Lung (tissue), 12 donors: ENCODE data around the gene REEP1. TPM values are rescaled to one million over a fixed set of nuclear protein-coding genes. Genes with fewer than 3 reads are reported as not detected.

Source experiments
- ATAC-seq: fragments of 200-7000 bp; cut with Tn5 transposase; one replicate; pipeline ENCODE4 v1.9.1; 2020; ENCODE audit warnings: moderate number of reproducible peaks; ENCODE audit not compliant: insufficient read depth, low FRiP score
- DNase-seq, 3 donors: peaks; one replicate each; pipeline ENCODE4 v3.0.0-alpha.2; 2013 to 2017
- H3K27ac ChIP-seq, 2 donors: one replicate each; pipeline ENCODE4 v1.5.1; 2013; ENCODE audit warnings: mild to moderate bottlenecking in 2 of 2, moderate library complexity in 2 of 2, control low read depth in 1 of 2, inconsistent platforms in 1 of 2, low read depth in 1 of 2, low read length in 1 of 2
- H3K27me3 ChIP-seq, 3 donors: one replicate each; pipeline ENCODE4 v1.5.1; 2013; ENCODE audit warnings: low read length in 2 of 3; ENCODE audit not compliant: control insufficient read depth in 3 of 3, insufficient read depth in 3 of 3
- H3K36me3 ChIP-seq, 4 donors: one replicate each; pipeline ENCODE4 v1.5.1; 2013; ENCODE audit warnings: low read length in 4 of 4, mild to moderate bottlenecking in 1 of 4, moderate library complexity in 1 of 4; ENCODE audit not compliant: control insufficient read depth in 4 of 4, insufficient read depth in 4 of 4
- H3K4me1 ChIP-seq, 5 donors: one replicate each; pipeline ENCODE4 v1.5.1; 2013; ENCODE audit warnings: low read length in 5 of 5, mild to moderate bottlenecking in 2 of 5, moderate library complexity in 1 of 5; ENCODE audit not compliant: control insufficient read depth in 5 of 5, insufficient read depth in 5 of 5
- H3K4me3 ChIP-seq: one replicate; pipeline ENCODE4 v1.5.1; 2013; ENCODE audit warnings: mild to moderate bottlenecking, control low read depth, moderate library complexity
- H3K9ac ChIP-seq, 2 donors: one replicate each; pipeline ENCODE4 v1.5.1; 2013; ENCODE audit warnings: low read length in 2 of 2, control low read depth in 1 of 2; ENCODE audit not compliant: insufficient read depth in 1 of 2
- H3K9me3 ChIP-seq, 4 donors: one replicate each; pipeline ENCODE4 v1.5.1; 2013; ENCODE audit warnings: low read length in 3 of 4, mild to moderate bottlenecking in 1 of 4, moderate library complexity in 1 of 4; ENCODE audit not compliant: control insufficient read depth in 4 of 4, insufficient read depth in 3 of 4
- WGBS, 2 donors: extraction: QIAGEN DNeasy Blood & Tissue Kit; methylation state at CpG; one replicate each; pipeline ENCODE4 v1.1.7; 2013; 5-methylcytosine and 5-hydroxymethylcytosine counted together
- polyA plus RNA-seq, 2 donors: library from polyadenylated mRNA; stranded (reverse); fragments of 200-250 nt; gene quantifications; one replicate each; pipeline ENCODE4 v1.2.1, GENCODE V29; 2013
- total RNA-seq, 2 donors: library from RNA; depleted of rRNA in 1 of 2; stranded (reverse); fragments of >200 nt in 1 of 2; gene quantifications; one replicate each; pipeline ENCODE4 v1.2.1, GENCODE V29; 2014 to 2021
- TF ChIP-seq, protein P1 (sequence below): IDR thresholded peaks from 2 replicates; pipeline ENCODE4 v1.5.1; 2012; ENCODE audit warnings: mild to moderate bottlenecking; ENCODE audit errors: control extremely low read depth, extremely low read depth
- donor health status: control.
- donor health status: control.
- donor health status: Bipolar disorder and iron deficiency.
- donor health status: healthy.
- donor health status: DM: yes; HTN: yes; CAD: no.

Gene REEP1
- total and polyA plus RNA-seq, 4 donors: 2.4 to 19.7 (median 5.4) TPM

DNA sequence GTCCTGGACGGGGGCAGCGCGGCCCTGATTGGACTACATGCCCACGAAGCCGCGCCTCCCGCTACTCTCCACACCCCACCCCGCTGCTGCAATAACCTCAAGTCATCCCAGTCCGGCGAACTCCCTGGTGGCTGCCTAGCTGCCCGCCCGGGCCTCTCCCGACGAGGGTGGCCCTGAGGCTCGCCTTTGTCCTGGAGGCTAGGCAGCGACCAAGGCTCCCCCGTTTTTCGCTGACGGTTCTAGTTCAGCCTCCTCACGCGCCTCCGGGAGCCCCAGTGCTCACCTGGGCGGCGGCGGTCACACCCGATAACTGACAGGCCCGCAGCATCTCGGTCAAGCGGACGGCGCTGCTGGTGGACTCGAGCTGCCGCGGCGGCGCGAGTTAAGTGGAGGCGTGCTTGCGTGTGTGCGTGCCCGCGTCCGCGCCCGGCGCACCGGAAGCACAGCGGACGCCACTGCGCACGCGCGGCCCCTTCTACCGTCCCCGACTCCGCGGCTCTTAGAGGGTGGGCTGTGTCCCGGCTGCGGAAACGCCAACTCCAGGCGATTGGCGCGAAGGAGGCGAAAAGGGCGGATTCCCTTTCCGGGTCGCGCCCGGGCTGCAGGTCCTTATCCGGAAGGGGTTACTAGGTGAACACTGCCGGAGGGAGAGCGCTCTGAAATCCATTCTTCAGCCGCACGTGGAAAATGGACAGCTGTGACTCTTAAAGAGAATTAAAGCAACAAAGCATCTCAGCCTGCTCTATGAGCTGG, 142.2 kb downstream of the REEP1 start, which contains the start of gene IMMT:
Gene IMMT, minus strand, starts transcription at position 408 of the 753 bp plus-strand sequence. Its CDS starts 80 bp downstream, at position 328.
- Histone ChIP-seq H3K9me3 (no peaks in the 10 kb centered on the region), H3K4me3 (peak within 1 kb of the TSS; percentile 82), H3K27me3 (no peaks in the 10 kb centered on the region), H3K36me3 (peaks cover 0 to 4% (median 0%) of the 10 kb centered on the region in 4 donors), H3K9ac (peak within 1 kb of the TSS in 1 of 2 donors; percentile 82), H3K27ac (peak within 1 kb of the TSS; percentile 98 to 99), H3K4me1 (peaks cover 9 to 23% (median 13%) of the 10 kb centered on the region in 5 donors)
- peak; percentile 97 to 99 (median 97) for DNase-seq
- ATAC-seq: peak; percentile 92
- TF ChIP-seq, protein P1, sequence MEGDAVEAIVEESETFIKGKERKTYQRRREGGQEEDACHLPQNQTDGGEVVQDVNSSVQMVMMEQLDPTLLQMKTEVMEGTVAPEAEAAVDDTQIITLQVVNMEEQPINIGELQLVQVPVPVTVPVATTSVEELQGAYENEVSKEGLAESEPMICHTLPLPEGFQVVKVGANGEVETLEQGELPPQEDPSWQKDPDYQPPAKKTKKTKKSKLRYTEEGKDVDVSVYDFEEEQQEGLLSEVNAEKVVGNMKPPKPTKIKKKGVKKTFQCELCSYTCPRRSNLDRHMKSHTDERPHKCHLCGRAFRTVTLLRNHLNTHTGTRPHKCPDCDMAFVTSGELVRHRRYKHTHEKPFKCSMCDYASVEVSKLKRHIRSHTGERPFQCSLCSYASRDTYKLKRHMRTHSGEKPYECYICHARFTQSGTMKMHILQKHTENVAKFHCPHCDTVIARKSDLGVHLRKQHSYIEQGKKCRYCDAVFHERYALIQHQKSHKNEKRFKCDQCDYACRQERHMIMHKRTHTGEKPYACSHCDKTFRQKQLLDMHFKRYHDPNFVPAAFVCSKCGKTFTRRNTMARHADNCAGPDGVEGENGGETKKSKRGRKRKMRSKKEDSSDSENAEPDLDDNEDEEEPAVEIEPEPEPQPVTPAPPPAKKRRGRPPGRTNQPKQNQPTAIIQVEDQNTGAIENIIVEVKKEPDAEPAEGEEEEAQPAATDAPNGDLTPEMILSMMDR: no peak
- WGBS, 2 donors: 0 to 1% methylated on average over 74 of the region's 74 CpGs

DNA sequence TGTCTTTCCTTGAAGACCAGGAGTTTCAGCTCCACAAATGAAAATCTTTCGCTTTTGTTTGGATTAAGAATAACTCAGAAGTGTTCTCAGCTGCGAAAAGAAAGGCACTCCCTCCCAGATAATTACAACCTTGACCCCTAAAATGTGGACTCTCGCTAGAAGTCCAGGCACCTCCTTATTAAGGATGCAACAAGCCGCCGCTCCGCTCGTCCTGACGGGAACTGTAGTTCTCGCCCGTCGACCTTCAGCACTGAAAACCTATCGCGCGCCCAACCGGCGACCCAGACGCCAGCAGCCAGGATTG, 142.7 kb downstream of the REEP1 start:
- Histone ChIP-seq H3K27ac (peak overlapping the region; percentile 98 to 99), H3K36me3 (peaks cover 0 to 4% (median 1%) of the 10 kb centered on the region in 4 donors), H3K9me3 (no peaks in the 10 kb centered on the region), H3K27me3 (no peaks in the 10 kb centered on the region), H3K4me3 (peak overlapping the region; percentile 82), H3K4me1 (peaks cover 7 to 23% (median 12%) of the 10 kb centered on the region in 5 donors), H3K9ac (peak overlapping the region in 1 of 2 donors; percentile 75)
- no peak for DNase-seq
- TF ChIP-seq, protein P1: no peak
- 0% methylated on average over 17 of the region's 17 CpGs for WGBS, 2 donors
- no peak for ATAC-seq

DNA sequence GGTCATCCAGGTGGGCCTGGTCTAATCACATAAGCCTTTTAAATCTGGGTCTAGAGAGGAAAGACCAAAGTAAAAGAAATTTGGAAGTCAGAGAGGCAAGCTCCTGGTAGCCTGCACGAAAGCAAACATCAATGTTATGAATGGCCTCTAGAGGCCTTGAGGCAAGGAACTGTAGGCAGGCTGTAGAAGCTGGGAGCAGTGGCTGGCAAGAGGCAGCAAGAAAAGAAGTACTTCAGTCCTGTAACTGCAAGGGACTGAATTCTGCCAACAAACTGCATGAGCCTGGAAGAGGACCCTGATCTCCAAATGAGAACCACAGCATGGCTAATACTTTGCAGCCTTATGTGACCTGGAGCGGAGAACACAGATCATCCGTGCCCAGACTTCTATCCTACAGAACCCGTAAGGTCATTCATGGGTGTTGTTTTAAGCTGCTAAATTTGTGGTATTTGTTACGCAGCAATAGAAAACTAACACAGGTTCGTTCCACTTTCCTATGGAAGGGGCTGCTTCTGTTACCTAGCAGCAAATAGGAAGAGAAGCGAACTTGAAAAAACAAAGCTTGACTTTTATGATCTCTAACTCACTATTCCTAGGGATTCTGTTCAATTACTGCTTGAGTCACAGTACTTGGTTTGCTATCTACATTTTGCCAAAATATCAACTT, 143.4 kb downstream of the REEP1 start:
- Histone ChIP-seq H3K36me3 (peaks cover 0 to 4% (median 2%) of the 10 kb centered on the region in 4 donors), H3K4me3 (no peak overlapping the region), H3K27me3 (no peaks in the 10 kb centered on the region), H3K4me1 (peaks cover 6 to 27% (median 12%) of the 10 kb centered on the region in 5 donors), H3K9ac (peak overlapping the region in 1 of 2 donors; percentile 75), H3K27ac (peak overlapping the region in 1 of 2 donors; percentile 98), H3K9me3 (no peaks in the 10 kb centered on the region)
- DNase-seq (no peak), ATAC-seq (no peak)
- WGBS, 2 donors: 75 to 84% methylated on average over 7 of the region's 7 CpGs
- TF ChIP-seq, protein P1: no peak
